Thoracic aorta (tissue), 2 donors: Measurements from ENCODE around the gene CACNA1F. TPM values are rescaled to one million over a fixed set of nuclear protein-coding genes. Genes with fewer than 3 reads are reported as not detected.
A peak's percentile ranks its signal among the peaks of the same experiment; 100 is the strongest.

ENCODE experiments used
- ATAC-seq: fragments of 150-250 bp; one replicate; pipeline ENCODE4 v1.8.0; 2017; ENCODE audit warnings: low read depth; ENCODE audit not compliant: insufficient number of reproducible peaks, low FRiP score
- DNase-seq: peaks from one replicate; pipeline ENCODE4 v3.0.0-alpha.2; 2020; ENCODE audit warnings: low spot score
- H3K27ac ChIP-seq, 2 donors: fragments of 200-600 bp; sonication (generic); 1 replicate in 1 of 2; 2 replicates in 1 of 2; pipeline ENCODE4 v1.5.1; 2016; ENCODE audit warnings: mild to moderate bottlenecking in 2 of 2, moderate library complexity in 2 of 2
- H3K27me3 ChIP-seq: fragments of 200-600 bp; sonication (generic); replicated peaks from 2 replicates; pipeline ENCODE4 v1.6.0; 2016; ENCODE audit warnings: mild to moderate bottlenecking; ENCODE audit not compliant: insufficient read depth
- H3K36me3 ChIP-seq: fragments of 200-600 bp; sonication (generic); one replicate; pipeline ENCODE4 v1.5.1; 2016
- H3K4me1 ChIP-seq, 2 donors: fragments of 200-600 bp; sonication (generic); 1 replicate in 1 of 2; 2 replicates in 1 of 2; pipeline versions ENCODE4 v1.5.1 to v1.6.0; 2016; ENCODE audit warnings: low read depth in 2 of 2, mild to moderate bottlenecking in 1 of 2; ENCODE audit not compliant: control insufficient read depth in 1 of 2
- H3K4me3 ChIP-seq: fragments of 200-600 bp; sonication (generic); 2 replicates; pipeline ENCODE4 v1.5.1; 2016; ENCODE audit warnings: mild to moderate bottlenecking
- H3K9me3 ChIP-seq: fragments of 200-600 bp; sonication (generic); 2 replicates; pipeline ENCODE4 v1.5.1; 2016
- CTCF ChIP-seq: fragments of 200-600 bp; sonication (generic); IDR thresholded peaks from one replicate; pipeline ENCODE4 v1.5.1; 2019; ENCODE audit warnings: antibody characterized with exemption
- total RNA-seq, 2 donors: library from RNA; depleted of rRNA; stranded (reverse); fragments of >200 nt; gene quantifications; one replicate each; pipeline versions ENCODE4 v1.1.0 to v1.2.3, GENCODE V29; 2016

Gene CACNA1F
- total RNA-seq, 2 donors from 2014 or later = 0.81 TPM; not detected in 1

- no peak overlapping the region for H3K4me3 ChIP-seq
- H3K27me3 ChIP-seq = no peaks in the 10 kb centered on the region
- no peak for DNase-seq
- no peak for TF ChIP-seq CTCF
- no peaks in the 10 kb centered on the region for H3K9me3 ChIP-seq
- peaks cover 5 to 11% of the 10 kb centered on the region in 2 donors for H3K4me1 ChIP-seq
- ATAC-seq = no peak
- peak overlapping the region in 1 of 2 donors; percentile 93 for H3K27ac ChIP-seq
- H3K36me3 ChIP-seq = no peaks in the 10 kb centered on the region
These were observed 68.4 kb downstream of the CACNA1F start for GRCh38 chrX:49164589-49165360.

- peak; percentile 50 for DNase-seq
- peaks cover 5 to 11% of the 10 kb centered on the region in 2 donors for H3K4me1 ChIP-seq
These were observed 69.4 kb downstream of the CACNA1F start for GRCh38 chrX:49163555-49164419.

GRCh38 chrX:49162620-49163019 is 70.5 kb downstream of the CACNA1F start, which contains the start of gene MAGIX:
Gene MAGIX (plus strand): TSS chrX:49162758. CDS start chrX:49162890, 132 bp downstream.
- H3K36me3 ChIP-seq = no peaks in the 10 kb centered on the region
- H3K9me3 ChIP-seq = no peaks in the 10 kb centered on the region
- no peak for TF ChIP-seq CTCF
- no peak for ATAC-seq
- H3K4me1 ChIP-seq = peaks cover under 1 to 2% of the 10 kb centered on the region in 2 donors
- peak within 1 kb of the TSS; percentile 69 for H3K4me3 ChIP-seq
- H3K27ac ChIP-seq = peak within 1 kb of the TSS; percentile 93
- no peak for DNase-seq
- H3K27me3 ChIP-seq = no peaks in the 10 kb centered on the region

More at GRCh38 chrX:49163555-49164419, 69.4 kb downstream of the CACNA1F start:
- no peaks in the 10 kb centered on the region for H3K36me3 ChIP-seq
- peak; percentile 63 for ATAC-seq
- H3K27ac ChIP-seq = peak overlapping the region; percentile 93
- H3K4me3 ChIP-seq = peak overlapping the region; percentile 69
- peak; percentile 68 for TF ChIP-seq CTCF
- H3K9me3 ChIP-seq = no peaks in the 10 kb centered on the region
- H3K27me3 ChIP-seq = no peaks in the 10 kb centered on the region

- no peak for TF ChIP-seq CTCF
- ATAC-seq = no peak
- no peaks in the 10 kb centered on the region for H3K27me3 ChIP-seq
- DNase-seq = no peak
- H3K4me1 ChIP-seq = no peaks in the 10 kb centered on the region
- no peaks in the 10 kb centered on the region for H3K9me3 ChIP-seq
- H3K36me3 ChIP-seq = no peaks in the 10 kb centered on the region
- H3K27ac ChIP-seq = no peak overlapping the region
- H3K4me3 ChIP-seq = no peak overlapping the region
These were observed 71.5 kb downstream of the CACNA1F start for GRCh38 chrX:49161632-49162031.

GRCh38 chrX:49160908-49161307 is 72.2 kb downstream of the CACNA1F start:
- Histone ChIP-seq H3K27me3 (no peaks in the 10 kb centered on the region), H3K4me1 (no peaks in the 10 kb centered on the region), H3K36me3 (no peaks in the 10 kb centered on the region), H3K27ac (no peak overlapping the region), H3K9me3 (no peaks in the 10 kb centered on the region), H3K4me3 (no peak overlapping the region)
- no peak for DNase-seq
- ATAC-seq = no peak
- no peak for TF ChIP-seq CTCF
